Measurements from ENCODE around the gene GAP43. TPM values are rescaled to one million over a fixed set of nuclear protein-coding genes. Genes with fewer than 3 reads are reported as not detected.

Gene GAP43
- total and polyA plus RNA-seq, 4 donors, result 0.06 to 0.60 (median 0.19) TPM

GRCh38 chr3:115652738-115653137 lies 29.4 kb downstream of the GAP43 start:
- no peak for DNase-seq
- no peak overlapping the region for H3K9ac ChIP-seq (ENCODE audit: insufficient read depth in 1 of 2, low read length in 2 of 2)
- no peaks in the 10 kb centered on the region for H3K27me3 ChIP-seq (ENCODE audit: control insufficient read depth in 3 of 3, insufficient read depth in 3 of 3, low read length in 2 of 3)
- no peaks in the 10 kb centered on the region for H3K36me3 ChIP-seq (ENCODE audit: control insufficient read depth in 4 of 4, insufficient read depth in 4 of 4, low read length in 4 of 4)
- H3K4me3 ChIP-seq, result no peak overlapping the region
- H3K4me1 ChIP-seq (ENCODE audit: control insufficient read depth in 5 of 5, insufficient read depth in 5 of 5, low read length in 5 of 5), result peaks cover 0 to 6% (median 2%) of the 10 kb centered on the region in 5 donors
- WGBS, 2 donors, result 51 to 80% methylated on average over 2 of the region's 2 CpGs
- TF ChIP-seq, protein P1, sequence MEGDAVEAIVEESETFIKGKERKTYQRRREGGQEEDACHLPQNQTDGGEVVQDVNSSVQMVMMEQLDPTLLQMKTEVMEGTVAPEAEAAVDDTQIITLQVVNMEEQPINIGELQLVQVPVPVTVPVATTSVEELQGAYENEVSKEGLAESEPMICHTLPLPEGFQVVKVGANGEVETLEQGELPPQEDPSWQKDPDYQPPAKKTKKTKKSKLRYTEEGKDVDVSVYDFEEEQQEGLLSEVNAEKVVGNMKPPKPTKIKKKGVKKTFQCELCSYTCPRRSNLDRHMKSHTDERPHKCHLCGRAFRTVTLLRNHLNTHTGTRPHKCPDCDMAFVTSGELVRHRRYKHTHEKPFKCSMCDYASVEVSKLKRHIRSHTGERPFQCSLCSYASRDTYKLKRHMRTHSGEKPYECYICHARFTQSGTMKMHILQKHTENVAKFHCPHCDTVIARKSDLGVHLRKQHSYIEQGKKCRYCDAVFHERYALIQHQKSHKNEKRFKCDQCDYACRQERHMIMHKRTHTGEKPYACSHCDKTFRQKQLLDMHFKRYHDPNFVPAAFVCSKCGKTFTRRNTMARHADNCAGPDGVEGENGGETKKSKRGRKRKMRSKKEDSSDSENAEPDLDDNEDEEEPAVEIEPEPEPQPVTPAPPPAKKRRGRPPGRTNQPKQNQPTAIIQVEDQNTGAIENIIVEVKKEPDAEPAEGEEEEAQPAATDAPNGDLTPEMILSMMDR (IDR thresholded peaks at IDR 0.05; ENCODE audit: control extremely low read depth, extremely low read depth), result no peak
- ATAC-seq (ENCODE audit: insufficient read depth, low FRiP score), result no peak
- H3K27ac ChIP-seq (ENCODE audit: low read depth in 1 of 2, low read length in 1 of 2), result no peak overlapping the region
- H3K9me3 ChIP-seq (ENCODE audit: control insufficient read depth in 4 of 4, insufficient read depth in 3 of 4, low read length in 3 of 4), result no peaks in the 10 kb centered on the region

DNA sequence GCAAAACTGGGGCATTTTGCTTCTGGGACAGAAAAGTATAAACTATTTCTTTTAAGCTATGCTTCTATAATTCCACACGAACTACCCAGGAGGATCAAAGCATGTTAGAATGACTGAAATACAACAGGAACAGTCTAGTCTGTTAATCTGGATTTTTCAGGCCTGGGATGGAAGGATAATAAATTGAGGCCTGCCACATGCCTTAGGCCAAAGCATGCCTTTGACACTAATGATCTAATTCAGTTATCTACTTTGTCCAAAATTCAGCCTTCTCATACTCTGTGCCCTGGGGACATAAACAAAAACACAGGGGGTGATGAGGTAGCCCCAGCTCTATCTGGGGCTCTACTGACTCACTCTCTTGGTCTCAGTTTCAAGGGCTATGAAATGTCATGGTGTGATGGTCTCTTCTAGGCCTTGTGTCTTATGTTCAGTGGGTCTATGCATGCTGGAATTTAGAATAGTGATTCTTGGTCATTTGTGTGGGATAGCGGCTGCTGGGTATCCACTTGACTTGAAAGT lies 32.5 kb downstream of the GAP43 start:
- H3K27me3 ChIP-seq (ENCODE audit: control insufficient read depth in 3 of 3, insufficient read depth in 3 of 3, low read length in 2 of 3), result no peaks in the 10 kb centered on the region
- H3K4me3 ChIP-seq, result no peak overlapping the region
- H3K9me3 ChIP-seq (ENCODE audit: control insufficient read depth in 4 of 4, insufficient read depth in 3 of 4, low read length in 3 of 4), result no peaks in the 10 kb centered on the region
- peaks cover 0 to 22% (median 8%) of the 10 kb centered on the region in 5 donors for H3K4me1 ChIP-seq (ENCODE audit: control insufficient read depth in 5 of 5, insufficient read depth in 5 of 5, low read length in 5 of 5)
- no peak overlapping the region for H3K9ac ChIP-seq (ENCODE audit: insufficient read depth in 1 of 2, low read length in 2 of 2)
- TF ChIP-seq, protein P1 (IDR thresholded peaks at IDR 0.05; ENCODE audit: control extremely low read depth, extremely low read depth), result no peak
- ATAC-seq (ENCODE audit: insufficient read depth, low FRiP score) (no peak), DNase-seq (no peak)
- no peaks in the 10 kb centered on the region for H3K36me3 ChIP-seq (ENCODE audit: control insufficient read depth in 4 of 4, insufficient read depth in 4 of 4, low read length in 4 of 4)
- 97% methylated on average over 2 of the region's 2 CpGs for WGBS, 2 donors
- H3K27ac ChIP-seq (ENCODE audit: low read depth in 1 of 2, low read length in 1 of 2), result no peak overlapping the region

GRCh38 chr3:115657168-115657567 lies 33.9 kb downstream of the GAP43 start:
- no peaks in the 10 kb centered on the region for H3K36me3 ChIP-seq (ENCODE audit: control insufficient read depth in 4 of 4, insufficient read depth in 4 of 4, low read length in 4 of 4)
- peaks cover 0 to 22% (median 8%) of the 10 kb centered on the region in 5 donors for H3K4me1 ChIP-seq (ENCODE audit: control insufficient read depth in 5 of 5, insufficient read depth in 5 of 5, low read length in 5 of 5)
- peak overlapping the region in 1 of 2 donors; percentile 100 for H3K9ac ChIP-seq (ENCODE audit: insufficient read depth in 1 of 2, low read length in 2 of 2)
- H3K4me3 ChIP-seq, result no peak overlapping the region
- no peaks in the 10 kb centered on the region for H3K9me3 ChIP-seq (ENCODE audit: control insufficient read depth in 4 of 4, insufficient read depth in 3 of 4, low read length in 3 of 4)
- TF ChIP-seq, protein P1 (IDR thresholded peaks at IDR 0.05; ENCODE audit: control extremely low read depth, extremely low read depth), result no peak
- no peak overlapping the region for H3K27ac ChIP-seq (ENCODE audit: low read depth in 1 of 2, low read length in 1 of 2)
- 86 to 91% methylated on average over 5 of the region's 5 CpGs for WGBS, 2 donors
- DNase-seq (peak in 1 of 3 donors; percentile 5), ATAC-seq (ENCODE audit: insufficient read depth, low FRiP score) (no peak)
- H3K27me3 ChIP-seq (ENCODE audit: control insufficient read depth in 3 of 3, insufficient read depth in 3 of 3, low read length in 2 of 3), result no peaks in the 10 kb centered on the region

DNA sequence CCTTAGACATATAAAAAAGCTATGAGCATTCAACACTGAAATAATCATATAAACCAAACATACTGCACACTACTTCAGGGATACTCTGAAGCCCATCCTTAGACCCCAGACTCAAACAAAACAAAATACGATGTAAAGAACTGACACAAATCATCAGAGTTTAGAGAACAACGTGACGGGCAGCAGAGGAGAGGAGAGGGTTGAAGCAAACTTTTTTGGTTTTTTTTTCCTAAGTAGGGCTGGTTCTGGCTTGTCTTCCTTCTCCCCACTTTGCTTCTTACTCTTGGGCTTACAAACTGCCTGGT lies 34.7 kb downstream of the GAP43 start:
- H3K4me3 ChIP-seq, result peak overlapping the region; percentile 64
- WGBS, 2 donors, result 10 to 16% methylated on average over 3 of the region's 3 CpGs
- peaks cover 0 to 22% (median 8%) of the 10 kb centered on the region in 5 donors for H3K4me1 ChIP-seq (ENCODE audit: control insufficient read depth in 5 of 5, insufficient read depth in 5 of 5, low read length in 5 of 5)
- ATAC-seq (ENCODE audit: insufficient read depth, low FRiP score) (no peak), DNase-seq (no peak)
- H3K9me3 ChIP-seq (ENCODE audit: control insufficient read depth in 4 of 4, insufficient read depth in 3 of 4, low read length in 3 of 4), result no peaks in the 10 kb centered on the region
- peak overlapping the region; percentile 98 to 100 for H3K9ac ChIP-seq (ENCODE audit: insufficient read depth in 1 of 2, low read length in 2 of 2)
- no peaks in the 10 kb centered on the region for H3K27me3 ChIP-seq (ENCODE audit: control insufficient read depth in 3 of 3, insufficient read depth in 3 of 3, low read length in 2 of 3)
- no peaks in the 10 kb centered on the region for H3K36me3 ChIP-seq (ENCODE audit: control insufficient read depth in 4 of 4, insufficient read depth in 4 of 4, low read length in 4 of 4)
- H3K27ac ChIP-seq (ENCODE audit: low read depth in 1 of 2, low read length in 1 of 2), result peak overlapping the region; percentile 91 to 96
- TF ChIP-seq, protein P1 (IDR thresholded peaks at IDR 0.05; ENCODE audit: control extremely low read depth, extremely low read depth), result no peak
